ENCODE data around the gene KCNIP4. TPM values are rescaled to one million over a fixed set of nuclear protein-coding genes. Genes with fewer than 3 reads are reported as not detected.

The KCNIP4 gene
- polyA plus RNA-seq, 2 donors: 0.12 TPM; not detected in 1

DNA sequence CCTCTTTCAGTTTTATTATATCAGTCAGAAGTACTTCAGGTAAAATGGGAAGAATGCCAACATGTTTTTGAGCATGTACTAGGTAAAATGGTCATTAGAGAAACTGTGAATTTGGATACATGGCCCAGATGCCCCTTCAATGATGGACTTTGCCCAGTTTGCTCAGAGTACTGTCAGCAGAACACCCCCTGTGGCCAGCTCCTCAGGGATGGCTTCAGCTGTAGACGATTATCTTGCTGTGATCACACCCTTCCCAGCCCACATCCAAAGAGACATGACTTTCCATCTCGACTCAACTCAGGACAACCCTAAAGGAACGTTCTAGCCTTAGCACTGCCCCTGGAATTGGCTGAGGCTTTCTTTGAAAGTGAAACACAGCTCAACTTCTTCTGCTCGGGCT lies 809.2 kb downstream of the KCNIP4 start:
- H3K4me1 ChIP-seq (ENCODE audit: control insufficient read depth in 2 of 2, insufficient read depth in 2 of 2, low read length in 1 of 2): no peaks in the 10 kb centered on the region
- 78 to 79% methylated on average over 4 of the region's 4 CpGs for WGBS, 2 donors
- H3K27ac ChIP-seq (ENCODE audit: low read depth in 2 of 2, low read length in 1 of 2): no peak overlapping the region

DNA sequence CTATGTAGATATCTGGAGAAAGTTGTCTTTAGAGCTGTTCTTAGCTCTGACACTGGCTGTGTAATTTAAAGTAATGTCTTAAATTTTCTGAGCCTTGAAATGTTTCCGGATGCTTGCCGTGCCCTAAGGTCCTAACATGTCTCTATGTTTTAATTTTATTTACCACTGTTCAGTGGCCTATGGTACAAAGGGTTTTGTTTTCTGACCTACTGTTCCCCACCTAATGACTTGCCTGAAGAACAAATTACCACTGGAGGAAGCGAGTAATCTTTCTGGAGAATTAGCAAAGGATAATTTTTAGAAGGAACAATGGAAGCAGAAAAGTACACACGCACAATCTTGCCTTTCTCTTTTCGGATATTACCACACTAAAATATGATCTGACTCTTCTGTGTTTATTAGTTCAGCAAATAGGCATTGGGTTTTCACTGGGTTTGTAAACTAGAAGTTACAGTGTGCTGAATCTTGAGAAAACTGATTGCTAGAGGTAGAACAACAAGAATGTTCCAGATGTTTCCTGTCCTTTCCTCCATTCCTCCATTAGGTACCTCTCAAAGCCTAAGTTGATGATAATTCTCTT lies 812.4 kb downstream of the KCNIP4 start:
- no peak overlapping the region for H3K4me3 ChIP-seq (ENCODE audit: low read depth in 1 of 2, low read length in 2 of 2)
- WGBS, 2 donors: 41 to 66% methylated on average over 5 of the region's 5 CpGs
- no peaks in the 10 kb centered on the region for H3K9me3 ChIP-seq (ENCODE audit: control insufficient read depth in 2 of 2, insufficient read depth in 1 of 2, low read depth in 1 of 2, low read length in 1 of 2)
- no peaks in the 10 kb centered on the region for H3K27me3 ChIP-seq (ENCODE audit: control insufficient read depth in 1 of 2, insufficient read depth in 2 of 2, low read length in 2 of 2)
- no peaks in the 10 kb centered on the region for H3K4me1 ChIP-seq (ENCODE audit: control insufficient read depth in 2 of 2, insufficient read depth in 2 of 2, low read length in 1 of 2)
- H3K27ac ChIP-seq (ENCODE audit: low read depth in 2 of 2, low read length in 1 of 2): no peak overlapping the region
- H3K36me3 ChIP-seq (ENCODE audit: control insufficient read depth in 2 of 2, insufficient read depth in 2 of 2, low read length in 1 of 2): no peaks in the 10 kb centered on the region

More for the DNA sequence above, 809.2 kb downstream of the KCNIP4 start:
- H3K36me3 ChIP-seq (ENCODE audit: control insufficient read depth in 2 of 2, insufficient read depth in 2 of 2, low read length in 1 of 2): no peaks in the 10 kb centered on the region
- H3K9me3 ChIP-seq (ENCODE audit: control insufficient read depth in 2 of 2, insufficient read depth in 1 of 2, low read depth in 1 of 2, low read length in 1 of 2): peaks cover 0 to 2% of the 10 kb centered on the region in 2 donors
- H3K27me3 ChIP-seq (ENCODE audit: control insufficient read depth in 1 of 2, insufficient read depth in 2 of 2, low read length in 2 of 2): no peaks in the 10 kb centered on the region
- no peak overlapping the region for H3K4me3 ChIP-seq (ENCODE audit: low read depth in 1 of 2, low read length in 2 of 2)

DNA sequence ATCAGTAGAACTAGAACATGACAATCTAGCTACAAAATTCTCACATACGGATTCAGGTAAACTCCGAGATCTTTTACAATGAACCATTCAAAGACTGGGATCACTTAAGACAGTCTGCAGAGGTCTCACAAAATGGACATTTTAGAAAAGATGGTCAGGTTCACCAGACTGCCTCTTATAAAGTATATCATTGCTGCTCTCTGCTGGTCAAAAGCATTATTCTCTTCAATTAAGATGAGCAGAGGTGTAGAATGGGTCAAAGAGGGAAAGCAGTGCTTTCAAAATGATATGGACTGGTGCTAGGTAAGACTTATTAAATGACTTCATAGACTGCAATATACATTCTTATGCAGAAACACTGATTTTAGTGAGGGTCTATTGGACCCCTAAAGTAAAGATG lies 813.6 kb downstream of the KCNIP4 start:
- Histone ChIP-seq H3K4me3 (ENCODE audit: low read depth in 1 of 2, low read length in 2 of 2) (no peak overlapping the region), H3K27me3 (ENCODE audit: control insufficient read depth in 1 of 2, insufficient read depth in 2 of 2, low read length in 2 of 2) (no peaks in the 10 kb centered on the region), H3K4me1 (ENCODE audit: control insufficient read depth in 2 of 2, insufficient read depth in 2 of 2, low read length in 1 of 2) (no peaks in the 10 kb centered on the region), H3K36me3 (ENCODE audit: control insufficient read depth in 2 of 2, insufficient read depth in 2 of 2, low read length in 1 of 2) (no peaks in the 10 kb centered on the region), H3K9me3 (ENCODE audit: control insufficient read depth in 2 of 2, insufficient read depth in 1 of 2, low read depth in 1 of 2, low read length in 1 of 2) (no peaks in the 10 kb centered on the region), H3K27ac (ENCODE audit: low read depth in 2 of 2, low read length in 1 of 2) (no peak overlapping the region)
- WGBS, 2 donors: 91 to 95% methylated on average over 2 of the region's 2 CpGs

DNA sequence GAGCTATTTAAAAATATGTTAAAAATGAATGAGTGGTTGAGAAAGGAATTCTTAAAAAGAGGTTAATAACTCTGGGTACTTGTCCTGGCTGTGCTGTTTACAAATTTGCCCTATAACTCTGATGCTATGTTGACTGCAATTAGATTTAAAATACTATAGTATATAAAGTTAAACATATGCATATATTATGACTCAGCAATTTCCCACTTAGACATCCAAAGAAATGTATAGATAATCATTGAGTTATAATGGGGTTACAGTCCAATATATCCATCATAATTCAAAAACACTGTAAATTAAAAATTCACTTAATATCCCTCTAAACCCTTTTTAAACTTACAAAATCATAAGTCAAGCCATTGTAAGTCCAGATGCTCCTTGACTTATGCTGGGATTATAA lies 818.0 kb downstream of the KCNIP4 start:
- Histone ChIP-seq H3K4me3 (ENCODE audit: low read depth in 1 of 2, low read length in 2 of 2) (no peak overlapping the region), H3K36me3 (ENCODE audit: control insufficient read depth in 2 of 2, insufficient read depth in 2 of 2, low read length in 1 of 2) (no peaks in the 10 kb centered on the region), H3K27me3 (ENCODE audit: control insufficient read depth in 1 of 2, insufficient read depth in 2 of 2, low read length in 2 of 2) (no peaks in the 10 kb centered on the region), H3K9me3 (ENCODE audit: control insufficient read depth in 2 of 2, insufficient read depth in 1 of 2, low read depth in 1 of 2, low read length in 1 of 2) (no peaks in the 10 kb centered on the region), H3K4me1 (ENCODE audit: control insufficient read depth in 2 of 2, insufficient read depth in 2 of 2, low read length in 1 of 2) (no peaks in the 10 kb centered on the region), H3K27ac (ENCODE audit: low read depth in 2 of 2, low read length in 1 of 2) (no peak overlapping the region)

DNA sequence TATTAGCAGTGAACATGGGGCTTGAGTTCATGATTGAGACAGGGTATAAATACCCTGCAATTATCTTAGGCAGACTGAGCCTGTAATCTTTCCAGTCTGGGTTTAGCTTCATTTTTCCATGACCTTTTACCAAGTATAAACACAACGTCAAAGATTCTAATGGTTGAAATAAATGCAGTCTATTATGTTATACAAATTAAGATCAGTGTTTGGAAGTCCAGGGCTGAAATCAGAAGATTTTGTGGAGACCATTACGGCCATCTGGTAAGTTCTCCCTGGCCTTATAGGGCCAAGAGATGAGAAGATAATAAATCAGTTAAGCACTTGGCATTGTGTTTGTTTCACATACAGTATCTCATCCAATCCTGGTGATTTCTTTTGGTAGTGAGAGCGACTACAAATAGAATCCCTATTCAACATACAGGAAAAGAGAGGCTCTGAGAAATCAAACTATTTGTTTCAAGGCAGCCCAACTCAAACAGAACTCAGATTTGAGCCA lies 822.5 kb downstream of the KCNIP4 start:
- no peaks in the 10 kb centered on the region for H3K27me3 ChIP-seq (ENCODE audit: control insufficient read depth in 1 of 2, insufficient read depth in 2 of 2, low read length in 2 of 2)
- no peaks in the 10 kb centered on the region for H3K4me1 ChIP-seq (ENCODE audit: control insufficient read depth in 2 of 2, insufficient read depth in 2 of 2, low read length in 1 of 2)
- 51 to 56% methylated on average over 3 of the region's 3 CpGs for WGBS, 2 donors
- H3K36me3 ChIP-seq (ENCODE audit: control insufficient read depth in 2 of 2, insufficient read depth in 2 of 2, low read length in 1 of 2): no peaks in the 10 kb centered on the region
- no peaks in the 10 kb centered on the region for H3K9me3 ChIP-seq (ENCODE audit: control insufficient read depth in 2 of 2, insufficient read depth in 1 of 2, low read depth in 1 of 2, low read length in 1 of 2)
- H3K4me3 ChIP-seq (ENCODE audit: low read depth in 1 of 2, low read length in 2 of 2): no peak overlapping the region
- no peak overlapping the region for H3K27ac ChIP-seq (ENCODE audit: low read depth in 2 of 2, low read length in 1 of 2)

DNA sequence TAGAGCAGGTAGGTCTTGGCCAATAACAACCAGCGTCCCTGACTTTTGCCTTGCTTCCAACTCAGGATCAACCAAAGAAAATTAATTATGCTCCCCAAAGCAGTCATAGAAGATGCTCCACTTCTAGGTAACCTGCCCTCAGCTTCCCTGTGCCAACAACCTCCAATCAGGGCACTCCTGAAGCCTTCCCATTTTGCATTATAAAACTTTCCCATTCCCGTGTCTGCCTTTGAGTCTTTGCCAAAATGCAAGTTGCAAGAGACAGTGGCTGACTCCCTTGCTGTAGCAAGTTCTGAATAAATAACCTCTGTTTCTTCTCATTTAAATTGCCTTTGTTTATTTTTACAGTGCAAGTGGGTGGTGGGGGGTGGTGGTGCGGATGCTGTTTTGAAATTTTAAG lies 830.3 kb downstream of the KCNIP4 start:
- WGBS, 2 donors: 39 to 49% methylated on average over 3 of the region's 3 CpGs
- Histone ChIP-seq H3K36me3 (ENCODE audit: control insufficient read depth in 2 of 2, insufficient read depth in 2 of 2, low read length in 1 of 2) (no peaks in the 10 kb centered on the region), H3K9me3 (ENCODE audit: control insufficient read depth in 2 of 2, insufficient read depth in 1 of 2, low read depth in 1 of 2, low read length in 1 of 2) (peaks cover 0 to 2% of the 10 kb centered on the region in 2 donors), H3K4me1 (ENCODE audit: control insufficient read depth in 2 of 2, insufficient read depth in 2 of 2, low read length in 1 of 2) (no peaks in the 10 kb centered on the region), H3K4me3 (ENCODE audit: low read depth in 1 of 2, low read length in 2 of 2) (no peak overlapping the region), H3K27me3 (ENCODE audit: control insufficient read depth in 1 of 2, insufficient read depth in 2 of 2, low read length in 2 of 2) (no peaks in the 10 kb centered on the region), H3K27ac (ENCODE audit: low read depth in 2 of 2, low read length in 1 of 2) (no peak overlapping the region)

DNA sequence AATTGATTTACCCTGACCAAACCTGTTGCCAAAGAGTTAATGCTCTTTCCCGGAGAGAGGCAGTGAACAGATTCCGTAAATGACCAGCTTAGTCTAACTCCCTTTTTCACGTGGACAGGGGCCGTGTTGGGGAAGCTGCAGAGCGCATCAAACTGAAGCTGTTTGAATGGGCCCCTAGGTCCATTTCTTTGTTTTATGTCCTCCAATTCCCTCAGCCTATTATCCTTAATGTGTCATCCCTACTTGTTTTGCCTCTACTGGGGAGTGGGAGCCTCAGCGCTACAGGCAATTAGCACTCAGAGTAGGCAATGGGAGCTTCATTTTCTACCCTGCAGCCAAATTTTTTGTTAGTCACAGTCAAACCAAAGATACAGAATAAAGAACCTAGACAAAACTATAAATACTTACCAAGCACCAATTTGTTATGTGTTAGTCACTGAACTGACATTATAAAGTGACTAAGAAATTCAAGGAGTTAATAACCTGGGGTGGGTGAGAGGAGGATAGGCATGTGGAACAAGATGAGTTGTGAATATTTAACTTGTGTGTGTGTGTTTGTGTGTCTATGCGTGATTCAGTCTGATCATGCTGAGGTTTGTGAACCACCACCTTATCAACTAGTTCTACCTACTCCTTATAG lies 830.9 kb downstream of the KCNIP4 start:
- Histone ChIP-seq H3K4me3 (ENCODE audit: low read depth in 1 of 2, low read length in 2 of 2) (no peak overlapping the region), H3K9me3 (ENCODE audit: control insufficient read depth in 2 of 2, insufficient read depth in 1 of 2, low read depth in 1 of 2, low read length in 1 of 2) (peaks cover 0 to 2% of the 10 kb centered on the region in 2 donors), H3K27me3 (ENCODE audit: control insufficient read depth in 1 of 2, insufficient read depth in 2 of 2, low read length in 2 of 2) (no peaks in the 10 kb centered on the region), H3K4me1 (ENCODE audit: control insufficient read depth in 2 of 2, insufficient read depth in 2 of 2, low read length in 1 of 2) (no peaks in the 10 kb centered on the region), H3K27ac (ENCODE audit: low read depth in 2 of 2, low read length in 1 of 2) (no peak overlapping the region), H3K36me3 (ENCODE audit: control insufficient read depth in 2 of 2, insufficient read depth in 2 of 2, low read length in 1 of 2) (no peaks in the 10 kb centered on the region)
- WGBS, 2 donors: 61 to 68% methylated on average over 7 of the region's 7 CpGs

DNA sequence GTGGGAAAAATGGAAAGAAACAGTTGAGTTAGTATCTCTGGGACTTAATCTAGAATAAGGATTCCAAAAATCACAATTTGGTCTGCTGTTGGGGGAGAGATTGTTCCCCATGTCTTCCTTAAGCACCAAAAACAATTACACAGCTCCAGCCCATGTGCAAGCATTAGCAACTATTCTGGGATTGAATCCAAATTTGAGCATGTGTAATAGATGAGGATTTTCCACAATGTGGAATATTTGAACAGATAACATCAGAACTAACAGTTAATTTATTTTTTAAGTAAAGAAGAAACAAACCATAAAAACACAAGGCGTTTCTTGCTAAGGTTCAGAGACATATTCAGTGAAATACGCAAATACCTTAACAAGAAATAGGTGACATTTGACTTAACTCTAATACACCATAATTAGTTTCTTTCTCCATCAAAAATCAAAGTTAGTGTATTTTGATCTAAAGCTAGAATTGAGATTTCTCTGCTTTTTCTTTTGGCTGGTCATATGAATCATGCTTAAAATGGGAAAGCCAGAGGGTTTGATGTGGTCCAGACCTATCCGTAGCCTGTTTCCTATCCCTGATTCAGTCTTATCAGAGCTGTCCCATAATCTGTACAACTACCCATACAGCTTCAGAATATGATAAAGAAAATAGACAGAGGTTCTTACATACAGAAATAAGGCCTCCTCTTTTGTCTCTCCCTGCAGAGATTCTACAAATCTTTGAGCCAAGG lies 834.9 kb downstream of the KCNIP4 start:
- no peak overlapping the region for H3K4me3 ChIP-seq (ENCODE audit: low read depth in 1 of 2, low read length in 2 of 2)
- H3K27me3 ChIP-seq (ENCODE audit: control insufficient read depth in 1 of 2, insufficient read depth in 2 of 2, low read length in 2 of 2): no peaks in the 10 kb centered on the region
- WGBS, 2 donors: 63 to 66% methylated on average over 3 of the region's 3 CpGs
- H3K27ac ChIP-seq (ENCODE audit: low read depth in 2 of 2, low read length in 1 of 2): no peak overlapping the region
- peaks cover 0 to 2% of the 10 kb centered on the region in 2 donors for H3K9me3 ChIP-seq (ENCODE audit: control insufficient read depth in 2 of 2, insufficient read depth in 1 of 2, low read depth in 1 of 2, low read length in 1 of 2)
- H3K36me3 ChIP-seq (ENCODE audit: control insufficient read depth in 2 of 2, insufficient read depth in 2 of 2, low read length in 1 of 2): no peaks in the 10 kb centered on the region
- H3K4me1 ChIP-seq (ENCODE audit: control insufficient read depth in 2 of 2, insufficient read depth in 2 of 2, low read length in 1 of 2): no peaks in the 10 kb centered on the region

DNA sequence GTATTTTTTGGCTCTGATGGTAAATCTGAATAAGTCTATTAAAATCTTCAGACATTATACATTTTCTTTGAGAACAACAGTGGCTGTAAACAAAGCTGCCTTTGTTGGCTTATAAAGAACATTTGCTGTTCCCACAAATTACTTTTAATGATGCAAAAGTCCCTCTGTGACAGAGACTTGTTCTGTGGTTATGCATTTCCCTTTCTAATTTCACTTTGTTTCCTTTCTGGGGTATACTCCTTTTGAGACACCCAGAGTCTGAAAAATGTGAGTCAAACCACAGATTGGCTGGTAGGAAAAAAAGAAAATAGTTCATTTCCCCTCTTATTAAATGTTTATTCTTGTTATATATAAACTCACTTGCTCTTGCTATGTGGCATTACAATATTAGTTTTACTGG lies 845.9 kb downstream of the KCNIP4 start:
- Histone ChIP-seq H3K4me1 (ENCODE audit: control insufficient read depth in 2 of 2, insufficient read depth in 2 of 2, low read length in 1 of 2) (no peaks in the 10 kb centered on the region), H3K27me3 (ENCODE audit: control insufficient read depth in 1 of 2, insufficient read depth in 2 of 2, low read length in 2 of 2) (no peaks in the 10 kb centered on the region), H3K4me3 (ENCODE audit: low read depth in 1 of 2, low read length in 2 of 2) (no peak overlapping the region), H3K36me3 (ENCODE audit: control insufficient read depth in 2 of 2, insufficient read depth in 2 of 2, low read length in 1 of 2) (no peaks in the 10 kb centered on the region), H3K27ac (ENCODE audit: low read depth in 2 of 2, low read length in 1 of 2) (no peak overlapping the region), H3K9me3 (ENCODE audit: control insufficient read depth in 2 of 2, insufficient read depth in 1 of 2, low read depth in 1 of 2, low read length in 1 of 2) (no peaks in the 10 kb centered on the region)
